Amniotic stem cell (primary cell): ENCODE results near the gene PVALEF.

ENCODE experiments used
- DNase-seq: peaks from one replicate; lab custom pipeline; 2025; lab: John Stamatoyannopoulos, UW

PVALEF gene

GRCh38 chr17:81163051-81163695 lies 2.1 kb upstream of the PVALEF start:
- DNase-seq, result no peak

GRCh38 chr17:81163703-81164370 lies 1.5 kb upstream of the PVALEF start:
- DNase-seq, result no peak

GRCh38 chr17:81164371-81165245 lies 699 bp upstream of the PVALEF start:
- DNase-seq, result no peak

GRCh38 chr17:81166033-81166492 lies 756 bp downstream of the PVALEF start, which contains the start of gene AATK:
Gene AATK, minus strand, starts transcription at chr17:81166221. Its CDS starts 229 bp downstream, at chr17:81165992.
- DNase-seq, result no peak

DNA sequence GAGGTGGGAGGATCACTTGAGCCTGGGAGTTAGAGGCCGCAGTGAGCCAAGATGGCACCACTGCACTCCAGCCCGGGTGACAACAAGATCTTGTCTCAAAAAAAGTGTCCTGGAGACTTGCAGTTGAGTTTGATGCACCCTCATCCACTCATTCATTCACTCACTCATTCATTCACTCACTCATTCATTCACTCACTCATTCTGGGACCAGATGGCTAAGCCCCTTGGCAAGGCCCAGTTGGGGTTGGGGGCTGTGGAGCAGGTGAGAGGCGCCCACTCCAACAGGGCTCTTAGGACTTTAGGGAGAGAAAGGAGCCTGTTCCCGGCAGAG lies 1.9 kb downstream of the PVALEF start:
- no peak for DNase-seq

GRCh38 chr17:81167638-81168037 lies 2.3 kb downstream of the PVALEF start:
- no peak for DNase-seq

DNA sequence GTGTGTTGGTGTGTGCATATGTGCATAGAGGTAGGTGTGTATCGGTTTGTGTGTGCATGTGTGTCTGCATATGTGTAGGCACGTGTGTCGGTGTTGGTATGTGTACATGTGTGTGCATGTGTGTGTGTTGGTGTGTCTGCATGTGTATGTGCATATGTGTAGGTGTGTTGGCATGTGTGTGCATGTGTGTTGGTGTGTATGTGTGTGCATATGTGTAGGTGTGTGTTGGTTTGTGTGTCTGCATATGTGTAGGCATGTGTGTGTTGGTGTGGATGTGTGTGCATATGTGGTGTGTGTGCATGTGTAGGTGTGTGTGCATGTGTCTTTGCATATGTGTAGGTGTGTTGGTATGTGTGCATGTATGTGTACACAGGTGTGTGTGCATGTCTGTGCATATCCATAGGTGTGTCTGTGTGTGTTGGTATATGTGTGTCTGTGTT lies 4.6 kb downstream of the PVALEF start:
- DNase-seq, result no peak

DNA sequence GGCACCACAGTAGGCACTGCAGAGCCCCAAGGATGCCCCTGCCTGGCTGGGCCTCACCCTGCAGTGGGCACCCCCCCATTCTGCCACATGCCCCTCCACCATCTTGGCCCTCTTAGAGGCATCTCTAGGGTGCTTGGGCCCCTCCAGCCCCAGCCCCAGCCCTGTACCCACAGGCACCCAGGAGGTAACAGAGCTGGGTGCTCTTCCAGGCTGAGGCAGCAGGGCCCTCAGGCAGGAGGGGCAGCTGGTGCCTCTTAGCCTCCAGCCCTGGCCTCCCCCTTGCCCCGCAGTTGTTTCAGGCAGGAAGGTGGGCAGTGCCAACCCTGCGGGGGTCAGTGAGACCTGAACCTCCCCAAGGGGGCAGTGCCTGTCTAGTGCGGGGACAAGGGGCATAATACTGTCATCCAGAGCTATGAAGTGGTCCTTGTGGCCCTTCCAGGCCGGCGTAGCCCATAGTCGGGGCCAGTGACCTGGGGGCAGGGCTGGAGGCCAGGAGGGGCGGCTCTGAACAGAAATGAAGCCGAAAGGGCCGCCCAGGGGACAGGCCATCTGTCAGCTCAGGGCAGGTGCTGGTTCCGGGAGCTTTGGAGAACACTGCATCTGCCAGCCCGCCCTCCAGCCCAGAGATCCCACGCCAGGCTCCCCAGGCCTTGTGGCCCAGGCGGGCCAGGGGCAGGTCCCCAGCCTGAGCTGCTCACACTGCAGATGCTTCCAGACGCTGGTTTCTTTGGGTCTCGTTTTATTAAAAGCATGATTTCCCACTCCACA lies 5.6 kb downstream of the PVALEF start:
- DNase-seq, result no peak

DNA sequence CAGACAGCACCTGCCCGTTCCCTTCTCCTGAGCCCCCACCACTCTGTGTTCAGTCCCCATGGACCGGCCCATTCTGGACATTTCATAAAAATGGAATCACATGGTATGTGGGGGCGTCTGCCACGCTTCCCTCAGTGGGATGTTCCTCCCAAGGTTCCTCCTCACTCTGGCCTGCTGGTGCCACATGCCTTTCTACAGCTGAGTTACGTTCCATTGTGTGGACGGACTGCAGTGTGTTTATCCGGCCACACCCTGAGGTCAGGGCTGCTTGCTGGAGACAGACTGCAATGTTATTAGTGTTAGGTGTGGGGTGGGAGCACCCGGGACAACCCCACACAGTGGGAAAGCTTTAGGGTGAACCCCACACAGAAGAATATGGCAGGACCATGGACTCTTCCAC lies 6.6 kb downstream of the PVALEF start:
- no peak for DNase-seq

DNA sequence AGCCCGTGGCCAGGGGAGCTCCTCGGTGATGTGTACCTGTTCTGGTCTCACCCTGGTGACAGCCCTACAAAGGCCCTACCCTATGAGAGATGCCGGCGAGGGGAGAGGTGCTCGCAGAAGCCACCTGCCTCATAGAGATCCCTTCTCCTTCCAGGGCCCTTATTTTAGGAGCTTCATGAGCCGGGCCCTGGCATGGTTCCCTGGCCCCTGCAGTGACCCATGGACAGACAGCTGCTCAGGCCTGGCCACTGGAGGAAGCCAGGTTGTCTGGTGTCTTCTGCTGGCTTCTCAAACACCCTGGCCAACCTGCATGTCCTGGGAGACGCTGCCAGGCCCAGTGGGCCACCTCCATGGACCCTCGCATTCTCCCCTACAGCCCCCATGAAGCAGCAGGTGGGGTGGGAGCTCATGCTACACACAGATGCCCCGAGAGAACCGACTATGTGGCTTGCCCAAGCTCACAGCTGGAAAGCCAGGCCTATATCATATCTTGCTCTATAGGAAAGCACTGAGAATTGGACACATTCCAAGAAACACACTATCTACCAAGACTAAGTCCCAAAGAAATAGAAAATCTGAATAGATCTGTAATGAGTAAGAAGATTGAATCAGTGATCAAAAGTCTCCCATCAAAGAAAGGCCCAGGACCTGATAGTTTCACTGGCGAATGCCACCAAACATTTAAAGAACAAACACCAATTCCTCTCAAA lies 7.9 kb downstream of the PVALEF start:
- no peak for DNase-seq

DNA sequence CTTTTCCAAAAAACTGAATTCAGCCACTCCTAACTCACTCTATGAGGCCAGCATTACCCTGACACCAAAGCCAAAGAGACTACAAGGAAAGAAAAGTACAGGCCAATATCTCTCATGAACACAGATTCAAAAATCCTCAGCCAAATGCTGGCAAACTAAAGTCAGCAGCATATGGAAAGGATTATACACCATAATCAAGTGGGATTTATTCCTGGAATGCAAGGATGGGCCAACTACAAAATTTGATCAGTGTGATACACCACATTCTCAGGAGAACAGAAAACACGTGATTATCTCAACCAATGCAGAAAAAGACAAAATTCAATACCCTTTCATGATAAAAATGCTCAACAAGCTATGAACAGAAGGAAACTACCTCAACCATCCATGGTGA lies 8.5 kb downstream of the PVALEF start:
- peak; percentile 8 for DNase-seq

DNA sequence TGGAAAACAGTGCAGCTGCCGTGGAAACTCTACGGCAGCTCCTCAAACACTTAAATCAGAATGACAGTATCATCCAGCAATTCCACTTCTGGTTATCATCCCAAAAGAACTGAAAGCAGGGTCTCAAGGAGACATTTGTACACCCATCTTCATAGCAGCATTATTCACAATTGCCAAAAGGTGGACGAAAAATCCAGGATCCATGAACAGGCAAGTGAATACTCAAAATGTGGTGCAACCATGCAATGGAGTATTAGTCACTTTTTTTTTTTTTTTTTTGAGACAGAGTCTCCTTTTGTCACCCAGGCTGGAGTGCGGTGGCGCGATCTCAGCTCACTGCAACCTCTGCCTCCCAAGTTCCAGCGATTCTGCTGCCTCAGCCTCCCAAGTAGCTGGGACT lies 11.4 kb downstream of the PVALEF start:
- DNase-seq, result no peak

- no peak for DNase-seq
These were observed 13.1 kb downstream of the PVALEF start for GRCh38 chr17:81178136-81179091.

GRCh38 chr17:81179220-81179619 lies 13.9 kb downstream of the PVALEF start:
- DNase-seq, result no peak

GRCh38 chr17:81179861-81180260 lies 14.6 kb downstream of the PVALEF start:
- no peak for DNase-seq

- no peak for DNase-seq
These were observed 15.8 kb downstream of the PVALEF start for GRCh38 chr17:81180836-81181810.

- DNase-seq, result no peak
These were observed 16.5 kb downstream of the PVALEF start for GRCh38 chr17:81181811-81182185.

- no peak for DNase-seq
These were observed 17.3 kb downstream of the PVALEF start for GRCh38 chr17:81182596-81182995.

- DNase-seq, result no peak
These were observed 18.0 kb downstream of the PVALEF start for GRCh38 chr17:81183316-81183715.
